ENCODE measurements around the gene SOWAHD. TPM values are rescaled to one million over a fixed set of nuclear protein-coding genes. Genes with fewer than 3 reads are reported as not detected.

The SOWAHD gene
- total and polyA plus RNA-seq, 8 donors, result 1.5 to 33.6 (median 1.8) TPM; not detected in 4

- DNase-seq, result no peak
- H3K27ac ChIP-seq, result peak overlapping the region in 3 of 5 donors; percentile 70 to 79 (median 73)
- H3K4me1 ChIP-seq, result peaks cover 0 to 31% (median 27%) of the 10 kb centered on the region in 4 donors
- H3K36me3 ChIP-seq, result no peaks in the 10 kb centered on the region
- intact Hi-C loops (cut with DNase I; ENCODE audit: low total_unique reads), result no loop called here
- no peak for TF ChIP-seq POLR2A (IDR thresholded peaks at IDR 0.05)
- TF ChIP-seq, protein P1, sequence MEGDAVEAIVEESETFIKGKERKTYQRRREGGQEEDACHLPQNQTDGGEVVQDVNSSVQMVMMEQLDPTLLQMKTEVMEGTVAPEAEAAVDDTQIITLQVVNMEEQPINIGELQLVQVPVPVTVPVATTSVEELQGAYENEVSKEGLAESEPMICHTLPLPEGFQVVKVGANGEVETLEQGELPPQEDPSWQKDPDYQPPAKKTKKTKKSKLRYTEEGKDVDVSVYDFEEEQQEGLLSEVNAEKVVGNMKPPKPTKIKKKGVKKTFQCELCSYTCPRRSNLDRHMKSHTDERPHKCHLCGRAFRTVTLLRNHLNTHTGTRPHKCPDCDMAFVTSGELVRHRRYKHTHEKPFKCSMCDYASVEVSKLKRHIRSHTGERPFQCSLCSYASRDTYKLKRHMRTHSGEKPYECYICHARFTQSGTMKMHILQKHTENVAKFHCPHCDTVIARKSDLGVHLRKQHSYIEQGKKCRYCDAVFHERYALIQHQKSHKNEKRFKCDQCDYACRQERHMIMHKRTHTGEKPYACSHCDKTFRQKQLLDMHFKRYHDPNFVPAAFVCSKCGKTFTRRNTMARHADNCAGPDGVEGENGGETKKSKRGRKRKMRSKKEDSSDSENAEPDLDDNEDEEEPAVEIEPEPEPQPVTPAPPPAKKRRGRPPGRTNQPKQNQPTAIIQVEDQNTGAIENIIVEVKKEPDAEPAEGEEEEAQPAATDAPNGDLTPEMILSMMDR (IDR thresholded peaks at IDR 0.05), result no peak
- H3K9me3 ChIP-seq, result no peaks in the 10 kb centered on the region
- peak overlapping the region; percentile 47 to 63 (median 54) for H3K4me3 ChIP-seq
- WGBS, 5 donors, result 25 to 59% (median 44%) methylated on average over 26 to 44 of the region's 44 CpGs; no CpG with 5 or more reads in 1 of the 5 donors
- peaks cover 0 to 12% (median 0%) of the 10 kb centered on the region in 3 donors for H3K27me3 ChIP-seq
Measured at GRCh38 chrX:119759248-119759766, 919 bp downstream of the SOWAHD start.

- WGBS, 5 donors, result 81 to 87% (median 83%) methylated on average over 13 to 18 of the region's 18 CpGs
- intact Hi-C loops (cut with DNase I; ENCODE audit: low total_unique reads), result no loop called here
- Histone ChIP-seq H3K4me1 (peaks cover 0 to 31% (median 27%) of the 10 kb centered on the region in 4 donors), H3K4me3 (peak overlapping the region in 1 of 4 donors; percentile 54), H3K36me3 (no peaks in the 10 kb centered on the region), H3K27ac (no peak overlapping the region), H3K27me3 (peaks cover 0 to 12% (median 0%) of the 10 kb centered on the region in 3 donors), H3K9me3 (no peaks in the 10 kb centered on the region)
- TF ChIP-seq POLR2AphosphoS5 (IDR thresholded peaks at IDR 0.05) (no peak), EP300 (IDR thresholded peaks at IDR 0.05) (no peak), POLR2A (IDR thresholded peaks at IDR 0.05) (no peak)
- TF ChIP-seq, protein P1 (IDR thresholded peaks at IDR 0.05), result no peak
- no peak for DNase-seq
Measured at GRCh38 chrX:119760026-119760877, 1.9 kb downstream of the SOWAHD start.

DNA sequence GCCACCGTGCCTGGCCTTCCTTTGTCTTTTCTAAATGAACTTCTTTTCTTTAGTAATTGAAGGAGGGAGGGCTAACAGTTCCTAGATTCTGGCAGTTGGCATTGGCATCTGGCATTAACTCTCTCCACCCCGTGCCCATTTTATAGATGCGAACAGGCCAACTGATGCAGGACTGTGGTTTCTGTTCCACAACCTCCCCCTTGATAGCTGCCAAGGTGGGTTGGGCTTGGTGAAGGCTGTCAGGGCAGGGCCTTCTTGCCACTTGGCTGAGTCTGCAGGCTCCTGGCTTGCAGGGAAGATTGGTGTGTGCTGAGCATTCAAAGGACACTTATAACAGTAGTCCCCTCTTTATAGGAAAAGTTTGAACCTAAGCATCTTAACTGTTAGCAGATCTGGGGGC lies 4.3 kb downstream of the SOWAHD start:
- intact Hi-C loops (cut with DNase I; ENCODE audit: low total_unique reads), result no loop called here
- Histone ChIP-seq H3K36me3 (no peaks in the 10 kb centered on the region), H3K27me3 (peaks cover 0 to 12% (median 0%) of the 10 kb centered on the region in 3 donors), H3K4me3 (no peak overlapping the region), H3K27ac (no peak overlapping the region), H3K4me1 (peaks cover 0 to 16% (median 15%) of the 10 kb centered on the region in 4 donors), H3K9me3 (no peaks in the 10 kb centered on the region)
- TF ChIP-seq POLR2A (IDR thresholded peaks at IDR 0.05) (no peak), POLR2AphosphoS5 (IDR thresholded peaks at IDR 0.05) (no peak), EP300 (IDR thresholded peaks at IDR 0.05) (no peak)
- TF ChIP-seq, protein P1 (IDR thresholded peaks at IDR 0.05), result no peak
- 33 to 76% (median 59%) methylated on average over 1 to 3 of the region's 3 CpGs for WGBS, 5 donors
- DNase-seq, result no peak

DNA sequence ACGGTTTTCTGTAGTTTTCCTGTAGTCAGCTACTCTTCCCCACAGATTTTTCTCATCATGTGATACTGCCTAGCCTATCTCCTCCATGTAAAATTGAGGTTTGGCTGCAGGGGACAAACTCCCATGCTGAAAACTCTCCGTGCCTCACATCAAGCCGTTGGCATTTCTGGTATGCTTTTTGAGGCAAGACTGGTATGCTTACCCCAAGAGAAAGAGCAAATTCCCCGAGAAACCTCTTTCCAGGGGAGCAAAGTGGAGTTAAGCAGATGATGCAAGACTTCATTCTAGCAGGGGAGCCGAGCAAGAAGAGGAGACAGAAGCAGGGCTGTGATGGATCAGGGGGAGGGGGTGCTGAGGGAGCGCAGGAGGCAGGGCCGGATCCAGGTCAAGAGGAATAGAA lies 4.8 kb downstream of the SOWAHD start:
- no peak overlapping the region for H3K27ac ChIP-seq
- intact Hi-C loops (cut with DNase I; ENCODE audit: low total_unique reads), result no loop called here

More for the DNA sequence above, 4.8 kb downstream of the SOWAHD start:
- H3K4me1 ChIP-seq, result peaks cover 0 to 11% (median 10%) of the 10 kb centered on the region in 4 donors
- no peaks in the 10 kb centered on the region for H3K9me3 ChIP-seq
- H3K27me3 ChIP-seq, result peaks cover 0 to 12% (median 0%) of the 10 kb centered on the region in 3 donors
- TF ChIP-seq EP300 (IDR thresholded peaks at IDR 0.05), result no peak
- TF ChIP-seq POLR2AphosphoS5 (IDR thresholded peaks at IDR 0.05), result no peak
- TF ChIP-seq, protein P1 (IDR thresholded peaks at IDR 0.05), result no peak
- TF ChIP-seq POLR2A (IDR thresholded peaks at IDR 0.05), result no peak
- 53 to 70% (median 56%) methylated on average over 7 of the region's 7 CpGs for WGBS, 5 donors
- no peak for DNase-seq
- no peak overlapping the region for H3K4me3 ChIP-seq
- no peaks in the 10 kb centered on the region for H3K36me3 ChIP-seq
